Mesodermal cell (in vitro differentiated cells): ENCODE measurements around the gene SDHB.

ENCODE experiments used
- H3K27ac ChIP-seq: 2 replicates; pipeline ENCODE4 v1.7.0; 2013; ENCODE audit warnings: mild to moderate bottlenecking, low read depth, low read length, moderate library complexity; ENCODE audit not compliant: severe bottlenecking
- H3K36me3 ChIP-seq: 2 replicates; pipeline ENCODE4 v1.7.1; 2013; ENCODE audit warnings: mild to moderate bottlenecking, low read length, moderate library complexity; ENCODE audit not compliant: control insufficient read depth, insufficient read depth
- H3K4me1 ChIP-seq: one replicate; pipeline ENCODE4 v1.7.1; 2013; ENCODE audit warnings: mild to moderate bottlenecking, low read length; ENCODE audit not compliant: insufficient read depth, control insufficient read depth, poor library complexity, severe bottlenecking
- H3K4me3 ChIP-seq: 2 replicates; pipeline ENCODE4 v1.7.0; 2013; ENCODE audit warnings: low read length, control low read depth, mild to moderate bottlenecking; ENCODE audit not compliant: insufficient read depth, poor library complexity, severe bottlenecking; ENCODE audit errors: extremely low read depth
- H3K9me3 ChIP-seq: 2 replicates; pipeline ENCODE4 v1.7.1; 2013; ENCODE audit warnings: mild to moderate bottlenecking, low read length, moderate library complexity; ENCODE audit not compliant: control insufficient read depth
- WGBS, 2 experiments: methylation state at CpG; one replicate each; pipeline ENCODE4 v1.1.5; 2013; ENCODE audit warnings: missing lambda C conversion rate in 2 of 2; ENCODE audit not compliant: insufficient coverage in 2 of 2; 5-methylcytosine and 5-hydroxymethylcytosine counted together

The SDHB gene

GRCh38 chr1:17045634-17046333 is 8.0 kb downstream of the SDHB start:
- Histone ChIP-seq H3K36me3 (peaks cover 65% of the 10 kb centered on the region), H3K27ac (no peak overlapping the region), H3K4me3 (no peak overlapping the region), H3K4me1 (no peaks in the 10 kb centered on the region), H3K9me3 (no peaks in the 10 kb centered on the region)
- WGBS, 2 experiments, result 46 to 74% methylated on average over 3 to 7 of the region's 9 CpGs

GRCh38 chr1:17045150-17045549 is 8.7 kb downstream of the SDHB start:
- Histone ChIP-seq H3K27ac (no peak overlapping the region), H3K4me1 (no peaks in the 10 kb centered on the region), H3K9me3 (no peaks in the 10 kb centered on the region), H3K36me3 (peaks cover 66% of the 10 kb centered on the region), H3K4me3 (no peak overlapping the region)
- 77% methylated on average over 5 of the region's 5 CpGs; no CpG with 5 or more reads in 1 of the 2 experiments for WGBS, 2 experiments

GRCh38 chr1:17043676-17044075 is 10.2 kb downstream of the SDHB start:
- H3K36me3 ChIP-seq, result peaks cover 66% of the 10 kb centered on the region
- H3K9me3 ChIP-seq, result no peaks in the 10 kb centered on the region
- WGBS, 2 experiments, result 0 to 71% methylated on average over 1 to 4 of the region's 5 CpGs

GRCh38 chr1:17040135-17040534 is 13.7 kb downstream of the SDHB start:
- Histone ChIP-seq H3K27ac (no peak overlapping the region), H3K36me3 (peaks cover 63% of the 10 kb centered on the region), H3K4me1 (no peaks in the 10 kb centered on the region), H3K9me3 (no peaks in the 10 kb centered on the region), H3K4me3 (no peak overlapping the region)
- WGBS, 2 experiments, result no CpG with 5 or more reads among the region's 1 CpG

More at GRCh38 chr1:17043676-17044075, 10.2 kb downstream of the SDHB start:
- H3K27ac ChIP-seq, result no peak overlapping the region
- H3K4me1 ChIP-seq, result no peaks in the 10 kb centered on the region
- H3K4me3 ChIP-seq, result no peak overlapping the region

- Histone ChIP-seq H3K4me1 (no peaks in the 10 kb centered on the region), H3K9me3 (no peaks in the 10 kb centered on the region), H3K36me3 (peaks cover 64% of the 10 kb centered on the region), H3K27ac (no peak overlapping the region), H3K4me3 (no peak overlapping the region)
- 100% methylated on average over 1 of the region's 2 CpGs; no CpG with 5 or more reads in 1 of the 2 experiments for WGBS, 2 experiments
These were observed 14.3 kb downstream of the SDHB start for GRCh38 chr1:17039522-17039921.

GRCh38 chr1:17033481-17033880 is 20.4 kb downstream of the SDHB start:
- Histone ChIP-seq H3K27ac (no peak overlapping the region), H3K4me1 (no peaks in the 10 kb centered on the region), H3K36me3 (peaks cover 73% of the 10 kb centered on the region), H3K4me3 (no peak overlapping the region), H3K9me3 (no peaks in the 10 kb centered on the region)
- WGBS, 2 experiments, result 92 to 93% methylated on average over 3 of the region's 4 CpGs

- Histone ChIP-seq H3K27ac (no peak overlapping the region), H3K9me3 (no peaks in the 10 kb centered on the region), H3K36me3 (peaks cover 80% of the 10 kb centered on the region), H3K4me3 (no peak overlapping the region), H3K4me1 (no peaks in the 10 kb centered on the region)
- 88 to 100% methylated on average over 2 to 3 of the region's 3 CpGs for WGBS, 2 experiments
These were observed 21.1 kb downstream of the SDHB start for GRCh38 chr1:17032741-17033140.

- no peaks in the 10 kb centered on the region for H3K4me1 ChIP-seq
- WGBS, 2 experiments, result 96 to 100% methylated on average over 2 to 3 of the region's 4 CpGs
- no peak overlapping the region for H3K27ac ChIP-seq
- peaks cover 90% of the 10 kb centered on the region for H3K36me3 ChIP-seq
- H3K9me3 ChIP-seq, result no peaks in the 10 kb centered on the region
- H3K4me3 ChIP-seq, result no peak overlapping the region
These were observed 22.4 kb downstream of the SDHB start for GRCh38 chr1:17031436-17031835.

GRCh38 chr1:17030206-17030605 is 23.6 kb downstream of the SDHB start:
- WGBS, 2 experiments, result 79 to 87% methylated on average over 3 to 4 of the region's 4 CpGs
- Histone ChIP-seq H3K27ac (no peak overlapping the region), H3K4me1 (no peaks in the 10 kb centered on the region), H3K9me3 (no peaks in the 10 kb centered on the region), H3K36me3 (peaks cover 97% of the 10 kb centered on the region), H3K4me3 (no peak overlapping the region)

- H3K36me3 ChIP-seq, result peaks cover 99% of the 10 kb centered on the region
- H3K4me3 ChIP-seq, result no peak overlapping the region
These were observed 25.1 kb downstream of the SDHB start for GRCh38 chr1:17028662-17029188.

GRCh38 chr1:17027900-17028299 is 25.9 kb downstream of the SDHB start:
- Histone ChIP-seq H3K4me1 (no peaks in the 10 kb centered on the region), H3K27ac (no peak overlapping the region), H3K4me3 (no peak overlapping the region), H3K36me3 (peaks cover 99% of the 10 kb centered on the region), H3K9me3 (no peaks in the 10 kb centered on the region)
- no CpG with 5 or more reads among the region's 2 CpGs for WGBS, 2 experiments

More at GRCh38 chr1:17028662-17029188, 25.1 kb downstream of the SDHB start:
- H3K27ac ChIP-seq, result no peak overlapping the region
- H3K9me3 ChIP-seq, result no peaks in the 10 kb centered on the region
- H3K4me1 ChIP-seq, result no peaks in the 10 kb centered on the region
- 95% methylated on average over 3 to 4 of the region's 5 CpGs for WGBS, 2 experiments
